Glomerular visceral epithelial cell (primary cell): ENCODE measurements around the gene GPATCH3.
"Not testable (repeated sequence)": the region's sequence is repeated elsewhere in the genome, so short reads cannot be mapped to it uniquely, and the experiment has no call there.

ENCODE experiments used
- DNase-seq: peaks from one replicate; pipeline ENCODE4 v3.0.0-alpha.2; 2016; ENCODE audit errors: extremely low spot score

GPATCH3 gene

DNA sequence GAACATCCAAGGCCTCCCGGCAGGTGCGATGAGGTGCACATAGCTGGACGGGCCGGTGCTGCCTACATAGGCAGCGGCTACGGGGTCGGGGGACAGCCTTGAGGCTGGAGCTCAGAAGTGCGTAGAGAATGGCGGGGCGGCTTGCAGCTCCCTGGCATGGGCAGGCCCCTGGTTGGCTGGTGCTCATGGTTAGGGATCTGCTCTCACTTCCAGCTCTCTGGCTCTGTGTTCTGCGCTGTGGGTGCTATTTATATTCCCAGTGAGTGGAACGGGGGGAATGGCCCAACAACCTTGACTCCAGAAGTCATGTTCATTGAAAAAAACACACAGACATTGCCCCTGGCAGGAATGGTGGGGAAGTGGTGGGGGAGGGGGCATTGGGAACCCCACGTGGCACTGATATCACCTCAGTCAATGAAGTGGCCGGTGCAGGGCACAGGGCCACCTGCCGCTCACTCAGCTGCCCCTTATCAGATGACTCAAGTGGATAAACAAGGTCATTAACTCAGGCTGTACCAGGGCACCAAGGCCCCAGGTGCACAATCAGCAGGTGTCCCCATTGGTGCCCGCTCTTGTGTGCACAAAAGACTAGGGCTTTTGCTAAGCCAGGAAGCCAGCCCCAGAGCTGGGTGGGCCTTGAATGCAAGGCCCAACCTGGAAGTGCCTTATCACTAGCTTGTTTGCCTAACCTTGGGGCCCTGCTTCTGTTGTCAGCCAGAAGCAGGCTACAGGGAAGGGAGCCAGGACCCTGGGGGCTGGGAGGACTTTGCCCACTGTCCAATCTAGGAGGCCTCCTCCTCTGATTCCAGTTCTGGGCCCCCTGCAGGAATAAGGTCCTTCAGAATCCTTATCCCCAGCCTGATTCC, 13.7 kb upstream of the GPATCH3 start, which contains the start of gene NR0B2:
Gene NR0B2, minus strand, starts transcription at position 222 of the 866 bp plus-strand sequence. Its CDS starts 35 bp downstream, at position 187.
- DNase-seq, result no peak

DNA sequence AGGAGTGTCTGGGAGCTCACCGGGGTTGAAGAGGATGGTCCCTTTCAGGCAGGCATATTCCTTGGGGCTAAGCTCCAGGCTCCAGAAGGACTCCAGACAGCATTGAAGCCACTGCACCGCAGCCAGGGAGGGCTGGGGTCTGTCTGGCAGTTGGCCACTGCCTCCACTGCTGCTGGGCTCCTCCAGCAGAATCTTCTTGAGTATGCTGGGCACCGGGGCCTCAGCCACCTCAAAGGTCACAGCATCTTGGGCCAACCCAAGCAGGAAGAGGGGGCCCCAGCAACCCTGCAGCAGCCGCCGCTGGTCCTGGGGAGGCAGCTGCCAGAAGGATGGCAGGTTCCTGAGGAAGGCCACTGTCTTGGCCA, 13.1 kb upstream of the GPATCH3 start:
- no peak for DNase-seq

- DNase-seq, result no peak
These were observed 11.9 kb upstream of the GPATCH3 start for GRCh38 chr1:26912147-26912490.

DNA sequence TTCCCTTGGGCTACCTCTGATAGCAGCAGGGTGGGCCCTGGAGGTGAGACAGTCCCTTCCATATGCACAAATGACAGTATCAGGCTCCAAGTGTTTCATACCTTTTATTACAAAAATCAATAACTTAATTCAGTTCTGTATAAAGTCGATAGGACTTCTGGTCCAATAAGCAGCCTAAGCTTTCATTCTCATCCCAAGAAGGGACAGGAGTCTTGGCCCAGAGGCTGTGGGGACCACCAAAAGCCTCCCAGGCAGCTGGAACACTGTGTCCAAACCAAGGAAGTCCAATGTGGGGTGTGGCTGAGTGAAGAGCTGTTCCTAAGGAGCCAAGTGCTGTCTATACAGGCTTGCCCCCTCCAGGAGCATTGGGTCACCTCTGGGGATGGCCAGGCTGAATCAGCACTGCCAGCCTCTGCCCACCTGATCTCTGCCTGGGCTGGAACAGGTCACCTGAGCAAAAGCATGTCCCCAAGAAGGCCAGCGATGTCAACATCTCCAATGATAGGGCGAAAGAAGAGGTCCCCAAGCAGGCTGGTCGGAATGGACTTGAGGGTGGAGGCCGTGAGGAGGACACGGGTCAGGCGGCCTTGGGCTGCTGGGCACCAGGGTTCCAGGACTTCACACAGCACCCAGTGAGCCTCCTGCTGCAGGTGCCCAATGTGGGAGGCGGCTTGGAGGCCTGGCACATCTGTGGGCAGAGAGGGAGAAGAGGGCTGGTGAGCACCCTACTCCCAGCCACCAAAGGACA, 11.3 kb upstream of the GPATCH3 start:
- DNase-seq, result no peak

DNA sequence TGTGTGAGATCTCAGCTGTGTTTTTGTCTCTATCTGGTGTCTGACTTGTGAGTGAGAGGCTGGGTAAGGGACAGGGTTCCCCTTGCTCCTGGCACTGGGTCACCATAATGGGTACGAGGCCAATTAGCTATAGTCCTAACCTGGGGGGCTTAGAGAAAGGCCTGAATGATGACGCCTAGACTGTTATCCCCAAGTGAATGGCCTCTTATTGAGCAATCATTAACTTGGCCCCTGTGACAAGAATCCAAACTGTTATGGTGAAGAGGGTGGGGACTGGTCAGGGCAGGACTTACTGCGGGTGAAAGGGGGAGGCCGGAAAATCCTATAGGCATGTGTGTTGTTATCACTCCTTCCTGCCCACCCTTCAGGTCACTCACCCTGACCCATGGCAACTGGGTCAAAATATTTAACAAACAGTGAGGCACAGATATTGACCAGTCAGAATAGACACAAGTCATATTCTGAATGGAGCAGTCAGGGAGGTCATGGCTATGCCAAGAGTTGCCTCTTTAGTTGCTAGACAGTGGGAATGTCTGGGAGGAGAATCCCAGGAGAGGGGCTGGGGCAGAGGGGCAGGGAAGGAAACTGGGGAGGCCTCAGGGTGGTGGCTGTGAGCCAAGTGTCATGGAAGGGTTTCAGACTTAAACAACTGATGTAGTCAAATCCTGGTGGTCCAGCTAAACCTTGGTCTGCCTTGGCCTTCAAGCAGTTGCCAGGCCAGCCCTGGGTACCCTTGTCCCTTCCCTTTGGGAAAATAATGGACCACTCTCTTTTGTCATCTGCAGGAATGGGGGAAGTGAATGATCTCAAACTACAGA, 10.3 kb upstream of the GPATCH3 start:
- DNase-seq, result no peak

- DNase-seq, result no peak
These were observed 9.7 kb upstream of the GPATCH3 start for GRCh38 chr1:26909951-26910342.

DNA sequence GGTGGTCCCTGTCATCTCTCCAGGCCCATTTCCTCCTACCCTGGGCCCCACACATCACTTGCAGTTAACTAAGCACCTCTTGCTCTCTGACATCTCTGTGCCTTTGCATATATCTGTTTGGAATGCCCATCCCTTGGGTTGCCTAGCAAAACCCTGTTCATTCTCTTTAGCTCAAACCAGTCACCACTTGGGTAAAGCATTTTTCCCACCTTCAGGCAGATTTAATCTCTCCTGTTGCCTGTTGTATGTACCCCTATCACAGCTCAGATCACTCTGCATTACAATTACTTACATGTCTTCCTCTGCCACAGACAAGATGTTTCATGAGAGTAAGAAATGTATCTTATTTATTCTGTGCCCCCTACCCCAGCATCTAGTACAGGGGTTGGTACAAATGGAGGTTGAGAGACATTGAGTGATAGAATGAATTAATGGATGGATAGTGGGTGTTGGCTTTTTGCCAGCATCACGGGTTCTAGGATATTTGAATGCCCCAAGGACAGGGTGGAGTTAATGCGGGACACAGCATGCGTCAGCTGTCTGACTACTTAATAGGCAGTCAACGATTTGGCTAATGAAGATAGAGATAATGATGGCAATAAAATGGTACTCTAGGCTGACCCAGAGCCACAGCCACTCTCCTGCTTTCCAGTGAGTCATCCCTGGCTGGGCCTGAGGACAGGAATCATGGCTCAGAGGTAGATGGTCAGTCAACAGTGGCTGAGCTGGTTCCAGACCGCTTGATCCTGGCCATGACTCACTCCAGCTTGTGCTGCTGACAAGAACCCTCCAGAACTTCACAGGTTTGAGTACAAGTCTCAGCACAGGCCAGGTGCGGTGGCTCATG, 7.0 kb upstream of the GPATCH3 start:
- DNase-seq, result peak; percentile 92

GRCh38 chr1:26900815-26901511, 696 bp upstream of the GPATCH3 start:
- DNase-seq, result no peak

- no peak for DNase-seq
These were observed 2.9 kb downstream of the GPATCH3 start for GRCh38 chr1:26897351-26897750.

- no peak for DNase-seq
These were observed 6.0 kb downstream of the GPATCH3 start for GRCh38 chr1:26894263-26894662.

- DNase-seq, result no peak
These were observed 9.8 kb downstream of the GPATCH3 start for GRCh38 chr1:26890467-26890796.

DNA sequence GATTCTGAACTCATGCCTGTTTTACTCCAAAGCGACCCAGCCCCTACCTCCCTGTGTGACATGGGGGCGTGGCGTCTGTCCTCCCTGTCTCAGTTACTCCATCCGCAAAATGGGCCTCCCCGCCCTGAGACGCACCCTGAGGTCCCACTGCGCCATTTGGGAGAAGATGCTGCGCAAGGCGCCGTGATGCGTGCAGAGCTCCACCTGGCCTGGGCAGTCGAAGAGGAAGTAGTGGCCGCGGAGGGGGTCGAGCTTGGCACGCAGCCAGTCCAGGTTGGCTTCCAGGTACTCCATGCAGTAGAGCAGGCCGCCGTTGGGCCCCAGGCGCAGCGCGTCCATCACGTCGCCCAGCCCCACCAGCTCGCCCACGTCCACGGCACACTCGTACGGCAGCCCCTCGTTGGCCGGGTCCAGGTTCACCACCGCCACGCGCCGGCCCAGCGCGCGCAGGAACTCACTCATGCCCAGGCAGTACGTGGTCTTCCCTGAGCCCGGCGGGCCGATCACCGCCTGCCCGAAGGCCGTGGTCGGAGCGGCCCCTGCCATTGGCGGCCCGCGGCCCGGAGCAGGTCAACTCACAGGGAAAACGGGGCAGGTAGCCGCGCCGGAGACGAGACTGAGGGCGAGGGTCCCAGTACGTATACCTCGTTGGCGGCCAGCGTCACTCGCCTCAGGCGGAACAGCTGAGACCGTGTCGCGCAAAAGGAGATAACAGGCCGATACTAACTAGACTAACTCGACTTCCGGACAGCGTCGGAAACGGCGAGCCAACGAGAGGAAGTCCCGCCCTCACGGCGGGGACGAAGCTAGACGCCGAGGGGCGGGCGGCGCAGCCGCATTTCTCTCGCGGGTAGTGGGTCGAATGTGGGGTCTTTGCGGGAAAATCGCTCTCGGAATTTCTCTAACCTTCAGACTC, 10.5 kb downstream of the GPATCH3 start, which contains the start of gene GPN2:
Gene GPN2, minus strand, starts transcription at position 733 of the 916 bp plus-strand sequence. Its CDS starts 187 bp downstream, at position 546.
- DNase-seq, result peak; percentile 67

- DNase-seq, result no peak
These were observed 12.0 kb downstream of the GPATCH3 start for GRCh38 chr1:26888231-26888630.

DNA sequence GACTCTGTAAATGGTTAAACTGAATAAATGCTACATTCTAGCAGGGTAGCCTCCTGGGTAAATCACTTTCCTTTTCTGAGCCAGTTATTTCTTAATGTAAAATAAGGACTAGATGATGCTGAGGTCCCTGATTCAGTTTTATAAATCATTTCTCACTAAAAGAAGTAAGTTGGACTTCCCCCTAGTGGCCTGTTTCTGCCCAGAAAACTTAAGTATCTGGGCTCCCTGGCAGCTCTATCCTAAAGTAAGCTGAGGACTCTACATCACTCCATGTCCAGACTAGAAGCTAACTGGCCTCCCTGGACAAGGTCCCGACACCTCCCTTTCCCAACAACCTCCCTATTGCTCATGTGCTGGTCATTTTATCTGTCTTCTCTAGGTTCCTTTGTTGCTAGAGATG, 13.1 kb downstream of the GPATCH3 start:
- peak; percentile 49 for DNase-seq

GRCh38 chr1:26882696-26883463, 17.4 kb downstream of the GPATCH3 start:
- DNase-seq, result no peak

DNA sequence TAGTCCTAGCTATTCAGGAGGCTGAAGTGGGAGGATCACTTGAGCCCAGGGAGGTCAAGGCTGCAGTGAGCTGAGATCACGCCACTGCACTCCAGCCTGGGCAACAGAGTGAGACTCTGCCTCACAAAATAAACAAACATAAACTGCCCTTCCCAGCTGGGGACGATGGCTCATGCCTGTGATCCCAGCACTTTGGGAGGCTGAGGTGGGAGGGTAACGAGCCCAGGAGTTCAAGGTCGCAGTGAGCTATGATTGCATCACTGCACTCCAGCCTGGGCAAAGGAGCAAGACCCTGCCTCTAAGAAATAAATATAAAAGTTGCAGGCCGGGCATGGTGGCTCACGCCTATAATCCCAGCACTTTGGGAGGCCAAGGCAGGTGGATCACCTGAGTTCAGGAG, 18.7 kb downstream of the GPATCH3 start:
- not testable (repeated sequence) for DNase-seq

- DNase-seq, result no peak
These were observed 20.5 kb downstream of the GPATCH3 start for GRCh38 chr1:26879793-26880192.

- no peak for DNase-seq
These were observed 22.9 kb downstream of the GPATCH3 start for GRCh38 chr1:26877326-26877725.

GRCh38 chr1:26874896-26875295, 25.4 kb downstream of the GPATCH3 start:
- DNase-seq, result no peak
